GM21447 (cell line): ENCODE data around the gene DVL2.
"Not testable (repeated sequence)": the region's sequence is repeated elsewhere in the genome, so short reads cannot be mapped to it uniquely, and the experiment has no call there.

Source experiments
- ATAC-seq: cut with Tn5 transposase; IDR thresholded peaks from one replicate; pipeline ENCODE4 v1.9.1; 2021; ENCODE audit not compliant: unreplicated experiment

Gene DVL2

GRCh38 chr17:7204336-7204735, 30.0 kb downstream of the DVL2 start:
- no peak for ATAC-seq

GRCh38 chr17:7203391-7203790, 30.9 kb downstream of the DVL2 start:
- ATAC-seq, result no peak

DNA sequence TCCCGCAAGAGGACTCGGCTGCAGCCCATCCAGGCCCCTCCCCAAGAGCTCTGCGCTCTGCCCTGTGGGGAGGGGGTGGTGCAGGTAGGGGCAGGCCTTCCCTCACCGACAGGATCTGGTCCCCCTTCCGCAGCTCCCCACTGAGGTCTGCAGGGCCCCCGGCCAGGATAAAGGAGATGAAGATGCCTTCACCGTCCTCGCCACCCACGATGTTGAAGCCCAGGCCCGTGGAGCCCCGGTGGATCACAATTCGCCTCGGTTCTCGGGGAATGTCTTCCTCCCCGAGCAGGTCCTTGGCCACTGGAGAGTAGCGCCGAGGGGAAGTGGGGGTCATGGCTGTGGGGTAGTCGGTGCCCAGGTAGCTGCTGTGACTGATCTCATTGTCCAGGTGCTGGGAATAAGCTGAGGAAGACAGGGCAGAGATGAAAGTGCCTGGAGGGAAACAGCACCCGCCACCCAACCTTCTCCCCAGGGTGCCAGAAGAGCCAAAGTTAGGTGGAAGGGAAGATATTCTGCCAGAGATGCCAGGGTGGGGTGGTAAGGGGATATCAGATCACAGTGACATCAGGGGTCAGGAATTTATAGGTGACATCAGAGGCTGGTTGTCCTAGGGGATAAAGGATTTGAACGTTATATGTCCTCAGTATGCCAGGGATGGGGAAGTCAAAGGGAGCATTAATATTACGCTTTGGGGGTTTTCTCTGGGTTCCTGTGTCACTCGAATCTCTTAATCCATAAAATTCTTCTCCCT, 37.5 kb downstream of the DVL2 start:
- ATAC-seq, result no peak

- no peak for ATAC-seq
These were observed 38.3 kb downstream of the DVL2 start for GRCh38 chr17:7195971-7196370.

DNA sequence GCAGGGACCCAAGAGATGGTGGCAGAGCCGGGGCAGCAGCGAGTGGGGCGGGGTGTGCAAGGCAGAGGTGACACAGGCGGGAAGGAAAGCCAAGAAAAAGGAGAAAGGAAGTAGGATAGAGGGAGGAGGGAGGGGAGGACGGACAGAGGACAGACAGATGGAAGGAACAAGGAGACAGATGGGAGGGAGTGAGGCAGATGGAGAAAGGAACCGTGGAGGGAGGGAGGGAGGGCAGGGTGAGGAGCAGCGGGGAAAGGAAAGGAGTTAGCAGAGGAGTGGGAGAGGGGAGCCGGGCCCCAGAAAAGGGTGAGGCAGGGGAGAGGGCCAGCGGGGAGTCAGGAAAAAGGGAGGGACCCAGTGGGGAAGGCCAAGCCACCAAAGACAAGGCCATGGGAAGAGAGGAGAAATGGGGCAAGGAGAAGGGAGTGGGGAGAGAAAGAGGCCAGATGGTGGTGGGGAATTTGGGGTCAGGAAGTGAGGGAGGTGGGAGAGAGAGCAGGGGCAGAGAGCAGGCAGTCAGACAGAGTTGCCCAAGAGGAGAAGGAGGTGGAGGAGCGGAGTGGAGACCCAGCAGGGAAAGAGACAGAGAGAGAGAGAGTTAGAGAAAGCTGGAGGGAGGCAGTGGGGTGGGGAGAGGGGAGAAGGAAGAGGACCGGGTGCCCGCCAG, 41.9 kb downstream of the DVL2 start:
- ATAC-seq, result no peak

- ATAC-seq, result no peak
These were observed 42.6 kb downstream of the DVL2 start for GRCh38 chr17:7191571-7192270.

DNA sequence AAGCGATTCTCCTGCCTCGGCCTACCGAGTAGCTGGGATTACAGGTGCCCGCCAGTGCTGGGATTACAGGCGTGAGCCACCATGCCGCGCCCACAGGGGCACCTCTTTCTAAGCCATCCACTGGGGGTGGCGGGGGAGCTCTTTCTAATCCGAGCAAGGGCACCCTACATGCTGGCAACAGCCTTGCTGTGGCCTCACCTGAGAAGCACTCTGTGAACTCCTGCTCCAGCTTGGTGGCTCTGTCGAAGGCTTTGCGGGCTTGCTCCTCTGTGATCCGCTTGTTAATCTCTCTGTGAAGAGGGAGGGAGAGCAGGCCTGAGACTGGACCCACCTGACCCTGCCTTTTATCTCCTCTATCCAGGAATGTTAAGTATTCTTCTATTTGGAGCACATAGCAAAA, 43.2 kb downstream of the DVL2 start:
- ATAC-seq, result no peak

- no peak for ATAC-seq
These were observed 43.9 kb downstream of the DVL2 start for GRCh38 chr17:7190276-7190917.

GRCh38 chr17:7186241-7186640, 48.1 kb downstream of the DVL2 start:
- no peak for ATAC-seq

DNA sequence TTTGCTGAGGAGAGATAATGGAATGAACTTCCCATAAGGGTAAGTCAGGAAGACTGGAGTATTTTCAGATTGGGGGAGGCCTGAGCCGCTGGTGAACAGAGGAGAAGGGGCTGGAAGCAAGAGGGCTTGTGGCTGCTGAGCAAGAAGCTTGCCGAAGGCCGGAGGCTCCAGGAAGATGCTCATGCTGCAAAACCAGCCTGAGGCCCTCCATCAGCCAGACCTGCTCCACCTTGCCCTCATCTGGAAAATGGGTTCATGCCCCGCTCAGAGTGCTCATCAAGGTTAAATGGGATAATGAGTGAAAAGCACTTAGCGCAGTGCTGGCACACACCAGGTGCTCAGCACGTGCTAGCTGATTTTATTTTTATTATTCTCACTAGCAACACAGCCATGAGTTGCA, 49.7 kb downstream of the DVL2 start:
- no peak for ATAC-seq

- no peak for ATAC-seq
These were observed 50.2 kb downstream of the DVL2 start for GRCh38 chr17:7184091-7184488.

DNA sequence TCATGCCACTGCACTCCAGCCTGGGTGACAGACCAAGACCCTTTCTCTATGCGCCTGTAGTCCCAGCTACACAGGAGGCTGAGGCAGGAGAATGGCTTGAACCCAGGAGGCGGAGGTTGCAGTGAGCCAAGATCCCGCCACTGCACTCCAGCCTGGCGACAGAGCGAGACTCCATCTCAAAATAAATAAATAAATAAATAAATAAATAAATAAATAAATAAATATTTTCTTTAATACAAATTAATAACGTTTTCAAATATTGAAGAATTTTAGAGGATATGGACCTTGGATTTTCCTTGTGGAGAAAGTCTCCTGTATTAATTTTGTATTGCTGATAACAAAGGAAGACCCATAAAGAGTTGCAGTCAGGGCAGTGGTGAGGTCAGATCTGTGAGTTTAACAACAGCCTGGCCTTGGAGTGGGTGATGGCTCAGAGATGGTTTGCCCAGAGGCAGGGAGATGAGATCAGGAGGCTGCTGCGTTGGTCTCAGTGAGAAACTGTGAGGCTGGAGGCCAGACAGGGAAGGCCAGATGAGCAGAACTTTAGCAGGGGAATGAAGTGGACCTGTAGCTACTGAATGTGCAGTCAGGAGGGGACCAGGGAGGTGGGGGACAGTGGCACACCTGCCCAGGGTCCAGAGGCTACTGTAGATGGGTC, 50.8 kb downstream of the DVL2 start:
- no peak for ATAC-seq

DNA sequence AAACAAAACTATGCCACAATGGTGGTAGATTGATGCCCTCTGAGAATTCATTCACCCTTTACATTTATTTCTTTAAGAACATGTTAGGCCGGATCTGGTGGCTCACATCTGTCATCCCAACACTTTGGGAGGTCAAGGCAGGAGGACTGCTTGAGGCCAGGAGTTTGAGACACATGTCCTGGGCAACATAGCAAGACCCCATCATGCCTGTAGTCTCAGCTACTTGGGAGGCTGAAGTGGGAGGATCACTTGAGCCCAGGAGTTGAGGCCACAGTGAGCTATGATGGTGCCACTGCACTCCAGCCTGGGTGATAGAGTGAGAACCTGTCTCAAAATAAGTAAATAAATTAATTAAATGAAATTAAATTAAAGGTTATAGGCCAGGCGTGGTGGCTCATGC, 52.2 kb downstream of the DVL2 start:
- not testable (repeated sequence) for ATAC-seq

GRCh38 chr17:7179317-7180254, 54.7 kb downstream of the DVL2 start, which contains the start of gene ASGR1:
Gene ASGR1 (minus strand): TSS chr17:7179370. CDS start chr17:7178563, 807 bp downstream.
- ATAC-seq, result no peak

GRCh38 chr17:7178973-7179316, 55.4 kb downstream of the DVL2 start:
- no peak for ATAC-seq

GRCh38 chr17:7177954-7178477, 56.3 kb downstream of the DVL2 start:
- no peak for ATAC-seq

DNA sequence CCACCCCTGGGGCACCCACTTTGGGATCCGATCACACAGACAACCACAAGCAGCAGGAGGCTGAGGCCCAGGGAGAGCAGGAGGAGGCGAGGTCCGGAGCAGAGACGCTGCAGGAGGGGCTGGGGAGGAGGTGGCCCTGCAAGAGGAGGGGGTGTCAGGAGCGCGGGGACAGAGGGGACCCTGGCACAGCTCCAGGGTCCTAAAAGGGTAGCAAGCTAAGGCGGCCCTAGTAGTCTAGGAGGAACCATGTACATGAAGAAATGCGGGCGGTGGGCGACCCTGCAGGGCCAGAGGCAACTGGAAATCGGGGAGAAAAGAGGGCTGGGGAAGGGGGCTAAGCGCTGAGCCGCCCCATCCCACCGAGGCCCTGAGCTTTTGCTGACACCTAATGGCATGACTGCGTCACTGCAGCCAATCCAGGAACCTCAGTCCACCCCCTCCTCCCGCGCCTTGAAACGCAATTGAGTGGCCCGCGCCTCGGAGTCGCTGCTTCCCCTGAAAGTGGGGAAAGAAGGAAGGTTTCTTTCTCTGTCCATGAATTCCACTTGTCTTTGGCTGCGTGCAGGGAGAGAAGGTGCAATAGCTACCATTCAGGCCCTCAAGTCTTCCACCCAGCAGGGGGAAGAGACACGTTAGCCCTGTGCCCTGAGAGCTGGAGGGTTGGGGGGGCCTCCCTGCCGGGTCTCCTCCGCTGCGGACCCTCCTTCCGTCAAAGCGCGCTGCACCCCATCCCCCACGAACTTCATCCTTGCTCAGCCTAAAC, 56.9 kb downstream of the DVL2 start:
- no peak for ATAC-seq

DNA sequence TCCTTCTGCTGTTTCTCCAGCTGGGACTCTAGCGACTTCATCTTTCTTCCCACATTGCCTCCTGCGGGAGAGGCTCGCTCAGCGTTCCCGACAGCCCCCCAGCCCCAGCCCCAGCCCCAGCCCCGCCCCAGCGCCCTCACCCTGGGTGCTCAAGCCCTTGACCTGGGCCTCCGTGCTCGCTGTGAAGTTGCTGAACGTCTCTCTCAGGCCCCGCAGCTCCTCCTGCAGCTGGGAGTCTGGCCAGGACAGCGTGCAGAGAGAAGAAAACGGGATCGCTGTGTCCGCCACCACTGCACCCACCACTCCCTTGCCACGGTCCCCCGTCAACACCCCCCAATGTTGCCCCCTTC, 57.5 kb downstream of the DVL2 start:
- ATAC-seq, result no peak
